WTC11 (cell line): ENCODE measurements around the gene GPR34. TPM values are rescaled to one million over a fixed set of nuclear protein-coding genes. Genes with fewer than 3 reads are reported as not detected.

Experiments used
- ATAC-seq: fragments of 200-7000 bp; cut with Tn5 transposase; 2 replicates; pipeline ENCODE4 v1.10.0; 2021; ENCODE audit warnings: mild to moderate bottlenecking, moderate library complexity
- CTCF ChIA-PET: fragments of 300-600 bp; sonication (Branson Sonifier 250); formaldehyde crosslinking; loops from one replicate; lab custom pipeline; 2021; ENCODE audit warnings: antibody characterized with exemption; lab: Charles Lee
- POLR2A ChIA-PET: fragments of 350-600 bp; sonication (Branson Sonifier 250); formaldehyde crosslinking; loops from one replicate; lab custom pipeline; 2021; ENCODE audit warnings: antibody characterized with exemption; lab: Charles Lee
- DNase-seq: peaks from one replicate; pipeline ENCODE4 v3.0.0; 2021; ENCODE audit warnings: low spot score
- H3K27ac Mint-ChIP-seq: 2 replicates; pipeline ENCODE4 v1.8.0; 2021; ENCODE audit warnings: mixed read lengths
- H3K27me3 Mint-ChIP-seq: 2 replicates; pipeline ENCODE4 v1.8.0; 2021; ENCODE audit warnings: low read depth, mild to moderate bottlenecking, moderate library complexity, mixed read lengths
- H3K36me3 Mint-ChIP-seq: 2 replicates; pipeline ENCODE4 v1.8.0; 2021; ENCODE audit warnings: mixed read lengths
- H3K4me1 Mint-ChIP-seq: 2 replicates; pipeline ENCODE4 v1.8.0; 2022; ENCODE audit warnings: mixed read lengths
- H3K4me3 Mint-ChIP-seq: 2 replicates; pipeline ENCODE4 v1.8.0; 2021; ENCODE audit warnings: mild to moderate bottlenecking, moderate library complexity, mixed read lengths
- H3K9me3 Mint-ChIP-seq: 2 replicates; pipeline ENCODE4 v1.8.0; 2021; ENCODE audit warnings: mixed read lengths
- ARID4B ChIP-seq: sonication (generic); formaldehyde crosslinking; IDR thresholded peaks from 2 replicates; pipeline ENCODE4 v1.8.0; 2023; ENCODE audit warnings: missing genetic modification reagents, mild to moderate bottlenecking, borderline replicate concordance
- ATF1 ChIP-seq: sonication (generic); formaldehyde crosslinking; IDR thresholded peaks from 2 replicates; pipeline ENCODE4 v1.8.1; 2023; ENCODE audit warnings: mild to moderate bottlenecking, moderate library complexity, missing genetic modification reagents
- ATF2 ChIP-seq: sonication (generic); formaldehyde crosslinking; IDR thresholded peaks from 2 replicates; pipeline ENCODE4 v1.8.1; 2022; ENCODE audit warnings: low read depth, missing genetic modification reagents, borderline replicate concordance
- CREM ChIP-seq: sonication (generic); formaldehyde crosslinking; IDR thresholded peaks from 2 replicates; pipeline ENCODE4 v1.8.1; 2022; ENCODE audit warnings: mild to moderate bottlenecking, missing genetic modification reagents, moderate library complexity
- ELF4 ChIP-seq: sonication (generic); formaldehyde crosslinking; IDR thresholded peaks from 2 replicates; pipeline ENCODE4 v1.8.1; 2022; ENCODE audit warnings: low read depth, mild to moderate bottlenecking, moderate library complexity, missing genetic modification reagents
- ESRRA ChIP-seq: sonication (generic); formaldehyde crosslinking; IDR thresholded peaks from 2 replicates; pipeline ENCODE4 v1.8.1; 2022; ENCODE audit warnings: mild to moderate bottlenecking, missing genetic modification reagents, borderline replicate concordance
- NFYB ChIP-seq: sonication (generic); formaldehyde crosslinking; conservative IDR thresholded peaks from 2 replicates; pipeline ENCODE4 v1.8.0; 2022; ENCODE audit warnings: low read depth, missing genetic modification reagents
- OVOL2 ChIP-seq: fragments of 250-450 bp; sonication (Bioruptor Pico); IDR thresholded peaks from 2 replicates; pipeline ENCODE4 v1.9.0; 2021; ENCODE audit warnings: mild to moderate bottlenecking, borderline replicate concordance
- PRRX2 ChIP-seq: fragments of 250-450 bp; sonication (Bioruptor Pico); IDR thresholded peaks from 2 replicates; pipeline ENCODE4 v1.8.0; 2021; ENCODE audit warnings: mild to moderate bottlenecking
- SMAD3 ChIP-seq: sonication (generic); formaldehyde crosslinking; IDR thresholded peaks from 2 replicates; pipeline ENCODE4 v1.8.0; 2022; ENCODE audit warnings: missing genetic modification reagents, mild to moderate bottlenecking, borderline replicate concordance
- SOX15 ChIP-seq: fragments of 250-450 bp; sonication (Bioruptor Pico); IDR thresholded peaks from 2 replicates; pipeline ENCODE4 v1.9.0; 2021; ENCODE audit warnings: mild to moderate bottlenecking
- ZNF416 ChIP-seq: fragments of 250-450 bp; sonication (Bioruptor Pico); IDR thresholded peaks from 2 replicates; pipeline ENCODE4 v1.9.0; 2021; ENCODE audit warnings: mild to moderate bottlenecking, inconsistent platforms
- ZNF671 ChIP-seq: fragments of 250-450 bp; sonication (Bioruptor Pico); IDR thresholded peaks from 2 replicates; pipeline ENCODE4 v1.8.0; 2021; ENCODE audit warnings: mild to moderate bottlenecking
- total RNA-seq: library from RNA; stranded (reverse); gene quantifications from 3 replicates; pipeline ENCODE4 v1.2.3, GENCODE V29; 2021
- TF ChIP-seq, protein P1 (sequence below): sonication (generic); formaldehyde crosslinking; IDR thresholded peaks from 2 replicates; pipeline ENCODE4 v1.8.0; 2022; ENCODE audit warnings: mild to moderate bottlenecking, missing genetic modification reagents
- TF ChIP-seq, protein P2 (sequence below): sonication (generic); formaldehyde crosslinking; conservative IDR thresholded peaks from 2 replicates; pipeline ENCODE4 v1.8.1; 2023; ENCODE audit warnings: mild to moderate bottlenecking, low read depth, missing genetic modification reagents, moderate library complexity
- TF ChIP-seq, protein P3 (sequence below): fragments of 250-450 bp; sonication (Bioruptor Pico); IDR thresholded peaks from 2 replicates; pipeline ENCODE4 v2.1.2; 2022; ENCODE audit warnings: mild to moderate bottlenecking, moderate library complexity
- TF ChIP-seq, protein P4 (sequence below): sonication (generic); formaldehyde crosslinking; IDR thresholded peaks from 2 replicates; pipeline ENCODE4 v1.8.1; 2023; ENCODE audit warnings: mild to moderate bottlenecking, missing genetic modification reagents
- TF ChIP-seq, protein P5 (sequence below): sonication (generic); formaldehyde crosslinking; IDR thresholded peaks from 2 replicates; pipeline ENCODE4 v1.8.0; 2022; ENCODE audit warnings: mild to moderate bottlenecking, missing genetic modification reagents
- TF ChIP-seq, protein P6 (sequence below): fragments of 250-450 bp; sonication (Bioruptor Pico); IDR thresholded peaks from 2 replicates; pipeline ENCODE4 v1.9.0; 2021; ENCODE audit warnings: mild to moderate bottlenecking, borderline replicate concordance

GPR34 gene
- total RNA-seq, 1 experiment from 2014 or later: not detected

GRCh38 chrX:41665686-41666085 lies 23.1 kb upstream of the GPR34 start (continued):
- TF ChIP-seq ATF2 (CRISPR knock-in tag) (no peak), NFYB (CRISPR knock-in tag) (no peak), SOX15 (no peak), ZNF671 (no peak), CREM (CRISPR knock-in tag) (no peak), ATF1 (no peak)
- TF ChIP-seq, protein P1, sequence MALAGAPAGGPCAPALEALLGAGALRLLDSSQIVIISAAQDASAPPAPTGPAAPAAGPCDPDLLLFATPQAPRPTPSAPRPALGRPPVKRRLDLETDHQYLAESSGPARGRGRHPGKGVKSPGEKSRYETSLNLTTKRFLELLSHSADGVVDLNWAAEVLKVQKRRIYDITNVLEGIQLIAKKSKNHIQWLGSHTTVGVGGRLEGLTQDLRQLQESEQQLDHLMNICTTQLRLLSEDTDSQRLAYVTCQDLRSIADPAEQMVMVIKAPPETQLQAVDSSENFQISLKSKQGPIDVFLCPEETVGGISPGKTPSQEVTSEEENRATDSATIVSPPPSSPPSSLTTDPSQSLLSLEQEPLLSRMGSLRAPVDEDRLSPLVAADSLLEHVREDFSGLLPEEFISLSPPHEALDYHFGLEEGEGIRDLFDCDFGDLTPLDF (CRISPR knock-in tag): no peak
- TF ChIP-seq, protein P2, sequence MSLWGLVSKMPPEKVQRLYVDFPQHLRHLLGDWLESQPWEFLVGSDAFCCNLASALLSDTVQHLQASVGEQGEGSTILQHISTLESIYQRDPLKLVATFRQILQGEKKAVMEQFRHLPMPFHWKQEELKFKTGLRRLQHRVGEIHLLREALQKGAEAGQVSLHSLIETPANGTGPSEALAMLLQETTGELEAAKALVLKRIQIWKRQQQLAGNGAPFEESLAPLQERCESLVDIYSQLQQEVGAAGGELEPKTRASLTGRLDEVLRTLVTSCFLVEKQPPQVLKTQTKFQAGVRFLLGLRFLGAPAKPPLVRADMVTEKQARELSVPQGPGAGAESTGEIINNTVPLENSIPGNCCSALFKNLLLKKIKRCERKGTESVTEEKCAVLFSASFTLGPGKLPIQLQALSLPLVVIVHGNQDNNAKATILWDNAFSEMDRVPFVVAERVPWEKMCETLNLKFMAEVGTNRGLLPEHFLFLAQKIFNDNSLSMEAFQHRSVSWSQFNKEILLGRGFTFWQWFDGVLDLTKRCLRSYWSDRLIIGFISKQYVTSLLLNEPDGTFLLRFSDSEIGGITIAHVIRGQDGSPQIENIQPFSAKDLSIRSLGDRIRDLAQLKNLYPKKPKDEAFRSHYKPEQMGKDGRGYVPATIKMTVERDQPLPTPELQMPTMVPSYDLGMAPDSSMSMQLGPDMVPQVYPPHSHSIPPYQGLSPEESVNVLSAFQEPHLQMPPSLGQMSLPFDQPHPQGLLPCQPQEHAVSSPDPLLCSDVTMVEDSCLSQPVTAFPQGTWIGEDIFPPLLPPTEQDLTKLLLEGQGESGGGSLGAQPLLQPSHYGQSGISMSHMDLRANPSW (CRISPR knock-in tag): no peak

GRCh38 chrX:41666251-41666650 lies 22.5 kb upstream of the GPR34 start:
- Mint-ChIP-seq H3K4me3 (no peak overlapping the region), H3K27ac (no peak overlapping the region), H3K9me3 (no peaks in the 10 kb centered on the region), H3K36me3 (no peaks in the 10 kb centered on the region; the same call in 1 of the 2 replicates), H3K27me3 (no peaks in the 10 kb centered on the region), H3K4me1 (peaks cover 10% of the 10 kb centered on the region)
- DNase-seq (no peak), ATAC-seq (no peak)
- ChIA-PET CTCF (interaction anchor here (0.9 kb wide), 1 partner anchor 94 kb away, joined by 3 read pairs; no protein-coding TSS in a partner anchor), POLR2A (no interaction called here)
- TF ChIP-seq ELF4 (CRISPR knock-in tag): no peak
- TF ChIP-seq, protein P3, sequence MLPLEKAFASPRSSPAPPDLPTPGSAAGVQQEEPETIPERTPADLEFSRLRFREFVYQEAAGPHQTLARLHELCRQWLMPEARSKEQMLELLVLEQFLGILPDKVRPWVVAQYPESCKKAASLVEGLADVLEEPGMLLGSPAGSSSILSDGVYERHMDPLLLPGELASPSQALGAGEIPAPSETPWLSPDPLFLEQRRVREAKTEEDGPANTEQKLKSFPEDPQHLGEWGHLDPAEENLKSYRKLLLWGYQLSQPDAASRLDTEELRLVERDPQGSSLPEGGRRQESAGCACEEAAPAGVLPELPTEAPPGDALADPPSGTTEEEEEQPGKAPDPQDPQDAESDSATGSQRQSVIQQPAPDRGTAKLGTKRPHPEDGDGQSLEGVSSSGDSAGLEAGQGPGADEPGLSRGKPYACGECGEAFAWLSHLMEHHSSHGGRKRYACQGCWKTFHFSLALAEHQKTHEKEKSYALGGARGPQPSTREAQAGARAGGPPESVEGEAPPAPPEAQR (CRISPR knock-in tag): no peak
- no peak for TF ChIP-seq OVOL2 (CRISPR knock-in tag)
- TF ChIP-seq, protein P4, sequence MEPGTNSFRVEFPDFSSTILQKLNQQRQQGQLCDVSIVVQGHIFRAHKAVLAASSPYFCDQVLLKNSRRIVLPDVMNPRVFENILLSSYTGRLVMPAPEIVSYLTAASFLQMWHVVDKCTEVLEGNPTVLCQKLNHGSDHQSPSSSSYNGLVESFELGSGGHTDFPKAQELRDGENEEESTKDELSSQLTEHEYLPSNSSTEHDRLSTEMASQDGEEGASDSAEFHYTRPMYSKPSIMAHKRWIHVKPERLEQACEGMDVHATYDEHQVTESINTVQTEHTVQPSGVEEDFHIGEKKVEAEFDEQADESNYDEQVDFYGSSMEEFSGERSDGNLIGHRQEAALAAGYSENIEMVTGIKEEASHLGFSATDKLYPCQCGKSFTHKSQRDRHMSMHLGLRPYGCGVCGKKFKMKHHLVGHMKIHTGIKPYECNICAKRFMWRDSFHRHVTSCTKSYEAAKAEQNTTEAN (CRISPR knock-in tag): no peak
- no peak for TF ChIP-seq PRRX2 (CRISPR knock-in tag)
- no peak for TF ChIP-seq ZNF416 (CRISPR knock-in tag)
- TF ChIP-seq ESRRA (CRISPR knock-in tag): no peak
- no peak for TF ChIP-seq ARID4B (CRISPR knock-in tag)
- TF ChIP-seq, protein P5, sequence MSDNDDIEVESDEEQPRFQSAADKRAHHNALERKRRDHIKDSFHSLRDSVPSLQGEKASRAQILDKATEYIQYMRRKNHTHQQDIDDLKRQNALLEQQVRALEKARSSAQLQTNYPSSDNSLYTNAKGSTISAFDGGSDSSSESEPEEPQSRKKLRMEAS (CRISPR knock-in tag): no peak
- TF ChIP-seq, protein P6, sequence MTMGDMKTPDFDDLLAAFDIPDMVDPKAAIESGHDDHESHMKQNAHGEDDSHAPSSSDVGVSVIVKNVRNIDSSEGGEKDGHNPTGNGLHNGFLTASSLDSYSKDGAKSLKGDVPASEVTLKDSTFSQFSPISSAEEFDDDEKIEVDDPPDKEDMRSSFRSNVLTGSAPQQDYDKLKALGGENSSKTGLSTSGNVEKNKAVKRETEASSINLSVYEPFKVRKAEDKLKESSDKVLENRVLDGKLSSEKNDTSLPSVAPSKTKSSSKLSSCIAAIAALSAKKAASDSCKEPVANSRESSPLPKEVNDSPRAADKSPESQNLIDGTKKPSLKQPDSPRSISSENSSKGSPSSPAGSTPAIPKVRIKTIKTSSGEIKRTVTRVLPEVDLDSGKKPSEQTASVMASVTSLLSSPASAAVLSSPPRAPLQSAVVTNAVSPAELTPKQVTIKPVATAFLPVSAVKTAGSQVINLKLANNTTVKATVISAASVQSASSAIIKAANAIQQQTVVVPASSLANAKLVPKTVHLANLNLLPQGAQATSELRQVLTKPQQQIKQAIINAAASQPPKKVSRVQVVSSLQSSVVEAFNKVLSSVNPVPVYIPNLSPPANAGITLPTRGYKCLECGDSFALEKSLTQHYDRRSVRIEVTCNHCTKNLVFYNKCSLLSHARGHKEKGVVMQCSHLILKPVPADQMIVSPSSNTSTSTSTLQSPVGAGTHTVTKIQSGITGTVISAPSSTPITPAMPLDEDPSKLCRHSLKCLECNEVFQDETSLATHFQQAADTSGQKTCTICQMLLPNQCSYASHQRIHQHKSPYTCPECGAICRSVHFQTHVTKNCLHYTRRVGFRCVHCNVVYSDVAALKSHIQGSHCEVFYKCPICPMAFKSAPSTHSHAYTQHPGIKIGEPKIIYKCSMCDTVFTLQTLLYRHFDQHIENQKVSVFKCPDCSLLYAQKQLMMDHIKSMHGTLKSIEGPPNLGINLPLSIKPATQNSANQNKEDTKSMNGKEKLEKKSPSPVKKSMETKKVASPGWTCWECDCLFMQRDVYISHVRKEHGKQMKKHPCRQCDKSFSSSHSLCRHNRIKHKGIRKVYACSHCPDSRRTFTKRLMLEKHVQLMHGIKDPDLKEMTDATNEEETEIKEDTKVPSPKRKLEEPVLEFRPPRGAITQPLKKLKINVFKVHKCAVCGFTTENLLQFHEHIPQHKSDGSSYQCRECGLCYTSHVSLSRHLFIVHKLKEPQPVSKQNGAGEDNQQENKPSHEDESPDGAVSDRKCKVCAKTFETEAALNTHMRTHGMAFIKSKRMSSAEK (CRISPR knock-in tag): no peak
- TF ChIP-seq SMAD3 (CRISPR knock-in tag): no peak
